Mucosa of gallbladder (tissue), 1 donor: ENCODE data around the gene ARID1A. TPM values are rescaled to one million over a fixed set of nuclear protein-coding genes. Genes with fewer than 3 reads are reported as not detected.
A peak's percentile ranks its signal among the peaks of the same experiment; 100 is the strongest.

Experiments
- DNase-seq: peaks from one replicate; pipeline ENCODE4 v3.0.0-alpha.2; 2020; ENCODE audit warnings: low spot score
- total RNA-seq: library from RNA; stranded (reverse); gene quantifications from one replicate; pipeline ENCODE4 v1.2.1, GENCODE V29; 2021
- donor health status: DM: no; HTN: no; CAD: no.

The ARID1A gene
- total RNA-seq, 1 donor from 2014 or later, result 83.6 TPM

DNA sequence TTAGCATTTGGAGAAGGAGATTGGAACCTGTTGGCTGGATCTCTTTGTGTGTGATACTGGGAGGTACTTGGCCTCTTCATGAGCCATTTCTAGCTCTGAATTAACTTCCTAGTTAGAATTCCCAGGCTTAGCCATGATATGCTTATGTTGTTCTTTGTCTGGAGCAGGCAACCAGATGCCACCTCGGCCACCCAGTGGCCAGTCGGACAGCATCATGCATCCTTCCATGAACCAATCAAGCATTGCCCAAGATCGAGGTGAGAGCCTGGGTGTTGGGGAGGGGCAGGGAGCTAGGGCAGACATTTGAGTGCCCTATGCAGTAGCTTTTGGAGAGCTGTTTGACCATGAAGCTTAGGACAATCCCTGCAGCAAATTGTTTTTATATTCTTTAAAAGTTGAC, 65.4 kb downstream of the ARID1A start:
- DNase-seq, result no peak

DNA sequence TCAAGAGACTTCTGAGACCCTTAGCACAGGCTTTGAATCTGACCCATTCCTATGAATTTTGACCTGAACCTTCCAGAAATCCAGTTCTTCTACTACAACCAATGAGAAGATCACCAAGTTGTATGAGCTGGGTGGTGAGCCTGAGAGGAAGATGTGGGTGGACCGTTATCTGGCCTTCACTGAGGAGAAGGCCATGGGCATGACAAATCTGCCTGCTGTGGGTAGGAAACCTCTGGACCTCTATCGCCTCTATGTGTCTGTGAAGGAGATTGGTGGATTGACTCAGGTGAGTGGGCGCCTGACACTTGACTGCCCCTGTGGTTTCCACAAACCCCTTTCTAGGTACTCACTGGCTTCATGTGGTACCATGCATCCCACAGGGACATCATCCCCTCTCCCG, 71.9 kb downstream of the ARID1A start:
- no peak for DNase-seq

GRCh38 chr1:26768755-26769154, 72.9 kb downstream of the ARID1A start:
- DNase-seq, result no peak

DNA sequence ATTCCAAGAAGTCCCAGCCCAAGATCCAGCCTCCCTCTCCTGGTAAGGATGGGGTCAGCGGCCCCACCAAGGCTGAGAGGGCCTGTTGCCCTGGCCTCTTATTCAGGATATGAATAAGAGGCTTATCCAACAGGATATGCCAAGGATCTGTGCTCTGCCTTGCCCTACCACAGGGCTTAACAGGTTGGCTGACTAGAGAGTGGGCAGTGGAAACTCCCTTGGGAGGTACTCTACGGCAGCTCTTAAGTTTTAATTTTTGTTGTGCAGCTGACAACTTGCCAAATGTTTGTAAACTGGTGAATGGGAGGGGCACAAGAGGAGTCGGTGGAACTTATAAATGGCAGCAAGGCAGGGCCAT, 75.4 kb downstream of the ARID1A start:
- DNase-seq, result no peak

DNA sequence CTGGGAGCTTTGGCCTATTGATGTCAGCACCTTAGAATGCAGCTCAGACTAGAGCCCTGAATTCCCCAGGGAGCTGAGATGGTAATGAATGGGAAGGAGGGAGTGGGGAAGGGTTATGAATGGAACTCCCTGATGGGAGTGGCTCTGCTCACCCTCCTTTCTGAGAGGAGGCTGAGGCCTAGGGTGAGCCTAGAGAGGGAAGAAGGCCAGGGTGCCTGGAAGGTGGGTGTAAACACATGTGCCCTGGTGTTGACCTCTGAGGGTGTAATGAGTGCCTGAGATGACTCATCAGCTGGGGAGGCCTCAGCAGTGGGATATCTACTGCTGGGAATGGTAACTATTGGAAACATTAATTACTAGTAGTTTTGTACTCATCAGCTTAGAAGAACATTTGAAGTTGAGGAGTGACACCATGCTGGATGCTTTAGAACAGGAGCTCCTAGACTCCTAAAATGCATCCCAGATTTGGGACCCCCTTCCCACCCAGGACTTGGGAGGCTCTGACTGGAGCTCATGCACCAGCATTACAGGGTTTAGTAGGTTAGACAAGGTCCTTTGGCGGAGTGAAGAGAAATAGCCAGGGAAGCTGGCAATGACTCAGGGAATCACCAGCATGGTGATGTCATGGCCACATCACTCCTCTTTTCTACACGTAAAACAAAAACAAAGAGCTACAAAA, 76.0 kb downstream of the ARID1A start:
- peak; percentile 44 for DNase-seq

- DNase-seq, result no peak
Measured at GRCh38 chr1:26772687-26773086, 76.9 kb downstream of the ARID1A start.

DNA sequence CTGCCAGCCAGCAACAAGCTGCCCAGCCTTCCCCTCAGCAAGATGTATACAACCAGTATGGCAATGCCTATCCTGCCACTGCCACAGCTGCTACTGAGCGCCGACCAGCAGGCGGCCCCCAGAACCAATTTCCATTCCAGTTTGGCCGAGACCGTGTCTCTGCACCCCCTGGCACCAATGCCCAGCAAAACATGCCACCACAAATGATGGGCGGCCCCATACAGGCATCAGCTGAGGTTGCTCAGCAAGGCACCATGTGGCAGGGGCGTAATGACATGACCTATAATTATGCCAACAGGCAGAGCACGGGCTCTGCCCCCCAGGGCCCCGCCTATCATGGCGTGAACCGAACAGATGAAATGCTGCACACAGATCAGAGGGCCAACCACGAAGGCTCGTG, 78.6 kb downstream of the ARID1A start:
- no peak for DNase-seq

GRCh38 chr1:26775666-26776065, 79.9 kb downstream of the ARID1A start:
- no peak for DNase-seq

- DNase-seq, result no peak
Measured at GRCh38 chr1:26779098-26779668, 83.4 kb downstream of the ARID1A start.

- DNase-seq, result no peak
Measured at GRCh38 chr1:26780344-26780957, 84.6 kb downstream of the ARID1A start.

DNA sequence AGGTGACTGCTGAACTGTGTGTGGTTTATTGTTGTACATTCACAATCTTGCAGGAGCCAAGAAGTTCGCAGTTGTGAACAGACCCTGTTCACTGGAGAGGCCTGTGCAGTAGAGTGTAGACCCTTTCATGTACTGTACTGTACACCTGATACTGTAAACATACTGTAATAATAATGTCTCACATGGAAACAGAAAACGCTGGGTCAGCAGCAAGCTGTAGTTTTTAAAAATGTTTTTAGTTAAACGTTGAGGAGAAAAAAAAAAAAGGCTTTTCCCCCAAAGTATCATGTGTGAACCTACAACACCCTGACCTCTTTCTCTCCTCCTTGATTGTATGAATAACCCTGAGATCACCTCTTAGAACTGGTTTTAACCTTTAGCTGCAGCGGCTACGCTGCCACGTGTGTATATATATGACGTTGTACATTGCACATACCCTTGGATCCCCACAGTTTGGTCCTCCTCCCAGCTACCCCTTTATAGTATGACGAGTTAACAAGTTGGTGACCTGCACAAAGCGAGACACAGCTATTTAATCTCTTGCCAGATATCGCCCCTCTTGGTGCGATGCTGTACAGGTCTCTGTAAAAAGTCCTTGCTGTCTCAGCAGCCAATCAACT, 85.5 kb downstream of the ARID1A start:
- no peak for DNase-seq

DNA sequence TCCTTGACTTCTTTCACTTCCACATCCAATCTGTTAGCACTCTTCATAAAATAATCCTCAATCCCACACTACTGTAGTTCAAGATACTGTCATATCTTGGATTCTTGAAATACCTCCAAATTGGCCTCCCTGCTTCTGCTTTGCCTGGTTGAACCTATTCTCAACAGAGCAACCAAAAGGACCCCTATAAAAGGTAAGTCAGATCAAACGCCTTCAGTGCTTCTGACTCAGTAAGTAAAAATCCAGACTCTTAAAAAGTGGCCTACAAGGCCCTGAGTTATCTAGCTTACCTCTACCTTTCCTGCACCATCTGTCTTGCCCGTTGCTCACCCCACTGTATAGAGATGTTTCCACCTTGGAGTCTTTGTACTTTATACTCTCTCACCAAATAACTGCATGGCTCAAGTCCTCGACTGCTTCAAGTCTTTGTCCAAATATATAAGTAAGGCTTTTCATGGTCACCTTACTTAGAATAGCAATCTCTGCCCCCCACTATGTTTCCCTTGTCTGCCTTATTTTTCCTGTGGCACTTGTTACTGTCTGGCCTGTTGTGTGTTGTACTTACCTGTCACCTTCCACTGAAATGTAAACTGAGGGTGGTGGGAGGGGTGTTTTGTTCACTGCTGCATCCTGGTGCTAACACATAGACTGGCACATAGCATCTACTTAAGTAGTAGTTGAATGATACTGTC, 86.9 kb downstream of the ARID1A start:
- no peak for DNase-seq

- no peak for DNase-seq
Measured at GRCh38 chr1:26783646-26784022, 87.8 kb downstream of the ARID1A start.

GRCh38 chr1:26784023-26784871, 88.4 kb downstream of the ARID1A start:
- DNase-seq, result peak; percentile 69

- no peak for DNase-seq
Measured at GRCh38 chr1:26784886-26785285, 89.1 kb downstream of the ARID1A start.

DNA sequence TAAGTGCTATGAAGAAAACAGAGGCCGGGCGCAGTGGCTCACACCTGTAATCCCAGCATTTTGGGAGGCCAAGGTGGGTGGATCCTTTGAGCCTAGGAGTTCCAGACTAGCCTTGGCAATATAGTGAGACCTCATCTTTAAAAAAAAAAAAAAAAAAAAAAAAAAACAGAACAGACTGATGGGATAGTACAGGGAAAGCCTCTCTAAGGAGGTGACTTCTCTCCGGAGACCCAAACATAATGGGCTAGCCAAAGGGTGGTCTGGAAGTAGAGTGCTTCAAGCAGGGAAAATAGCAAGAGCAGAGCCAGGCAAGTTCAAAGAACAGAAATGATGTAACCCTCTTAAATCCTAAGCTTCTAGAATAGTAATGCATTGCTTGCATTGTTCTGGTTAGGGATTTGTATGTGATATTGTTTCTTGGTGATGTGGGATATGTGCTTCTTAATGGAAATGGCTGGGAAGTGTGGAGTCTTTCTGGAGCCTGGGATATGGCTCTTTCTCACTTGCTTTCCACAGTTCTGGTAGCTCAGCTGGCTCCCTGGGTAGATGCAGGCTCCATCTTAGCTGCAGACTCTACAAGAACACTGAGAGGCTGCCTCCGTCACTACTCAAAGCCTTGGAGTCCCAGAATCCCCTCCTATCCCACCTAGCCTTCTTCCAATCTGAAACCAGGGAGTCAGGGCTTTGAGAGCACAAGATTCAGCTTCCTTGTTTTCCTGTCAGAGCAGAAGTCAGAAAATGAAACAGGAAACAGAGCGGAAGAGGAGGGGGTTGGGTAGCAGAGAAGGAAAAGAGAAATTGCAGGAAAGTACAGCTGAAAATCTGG, 90.0 kb downstream of the ARID1A start:
- DNase-seq, result no peak

DNA sequence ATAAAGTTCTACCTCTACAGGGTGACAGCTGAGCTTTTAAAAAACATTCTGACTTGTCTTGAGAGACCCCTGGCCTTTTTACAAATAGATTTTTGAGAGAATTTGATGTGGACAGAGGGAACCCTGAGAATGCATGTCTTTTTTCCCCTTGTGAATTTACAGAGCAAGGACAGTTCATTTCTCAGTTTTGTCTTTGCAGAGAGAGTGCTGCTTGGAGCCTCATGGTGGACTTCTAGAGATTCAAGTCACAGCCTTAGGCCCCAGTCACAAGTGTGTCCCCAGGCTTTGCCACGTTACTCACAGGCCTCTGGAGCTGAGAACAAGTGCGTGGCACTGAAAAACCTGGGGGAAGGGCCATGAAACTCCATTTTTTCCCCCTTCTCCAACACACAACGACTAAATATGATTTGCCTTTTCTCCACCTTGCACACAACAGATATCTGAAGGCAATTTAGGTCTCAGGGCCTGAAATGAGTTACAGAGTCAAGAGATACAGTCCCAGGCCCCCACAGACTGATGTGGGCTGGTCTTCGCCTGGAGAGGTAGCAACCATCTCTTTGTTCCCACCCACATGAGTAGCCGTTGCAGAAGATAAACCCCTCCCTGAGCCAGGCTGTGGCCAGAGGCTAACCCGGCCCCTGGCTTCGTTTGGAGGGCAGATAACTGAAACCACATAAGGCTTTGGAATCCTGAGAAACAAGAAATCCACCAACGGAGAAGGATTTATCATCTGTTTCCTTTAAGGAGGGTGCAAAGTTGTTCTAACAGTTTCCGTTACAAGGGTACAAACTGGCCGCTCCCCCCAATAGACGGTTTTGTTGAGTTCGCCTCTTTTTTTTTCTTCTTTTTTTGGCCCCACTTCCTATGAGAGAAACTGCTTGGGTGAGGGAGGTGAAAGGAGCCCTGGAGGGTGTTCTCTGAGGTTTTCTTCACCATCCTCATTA, 90.9 kb downstream of the ARID1A start:
- DNase-seq, result no peak

GRCh38 chr1:26787381-26787705, 91.5 kb downstream of the ARID1A start:
- DNase-seq, result no peak

DNA sequence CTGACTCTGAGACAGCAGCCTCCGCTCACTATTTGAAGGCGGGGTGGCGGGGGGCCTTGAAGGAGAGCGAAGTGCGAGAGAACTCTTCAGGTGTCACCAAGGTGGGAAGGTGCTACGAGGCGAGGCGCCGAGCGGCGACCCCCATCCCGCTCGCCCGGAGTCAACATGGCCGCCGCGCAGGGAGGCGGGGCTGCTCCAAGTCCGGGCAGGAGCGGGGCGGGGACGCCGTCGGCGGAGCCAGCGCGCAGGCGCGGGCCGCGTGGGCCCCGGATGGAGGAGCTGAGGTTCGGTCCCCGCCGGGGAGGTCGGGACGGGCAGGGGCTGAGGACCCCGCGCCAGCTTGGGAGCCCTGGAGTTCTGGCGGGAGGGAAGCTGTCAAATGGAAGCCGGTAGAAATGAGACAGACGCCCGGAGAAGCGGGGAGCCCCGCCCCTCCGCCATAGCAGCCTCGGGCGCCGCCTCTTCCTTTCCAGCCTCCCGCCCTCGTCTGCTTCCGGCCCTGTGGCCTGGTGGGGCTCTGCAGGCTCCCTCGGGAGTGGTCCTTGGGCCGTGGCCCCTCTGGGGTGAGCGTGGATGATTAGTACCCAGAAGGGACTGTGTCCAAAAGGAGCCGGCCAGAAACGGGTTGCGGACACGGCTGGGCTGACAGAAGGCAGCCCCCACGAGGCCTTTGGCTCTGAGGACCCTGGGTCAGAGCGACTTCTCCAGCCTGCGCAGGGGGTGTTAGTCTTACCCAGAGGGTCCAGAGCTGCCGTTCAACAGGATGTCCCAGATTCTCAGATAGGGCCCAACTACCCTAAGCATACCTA, 92.1 kb downstream of the ARID1A start, which contains the start of gene PIGV:
Gene PIGV, plus strand, starts transcription at position 245 of the 809 bp plus-strand sequence. CDS start 2,866 bp downstream, outside the sequence.
- DNase-seq, result peak; percentile 85
